Measurements from ENCODE around the gene RGL4. TPM values are rescaled to one million over a fixed set of nuclear protein-coding genes. Genes with fewer than 3 reads are reported as not detected.
A peak's percentile ranks its signal among the peaks of the same experiment; 100 is the strongest.

Gene RGL4
- total and polyA plus RNA-seq, 9 donors, result 0.20 to 0.31 TPM; not detected in 7

DNA sequence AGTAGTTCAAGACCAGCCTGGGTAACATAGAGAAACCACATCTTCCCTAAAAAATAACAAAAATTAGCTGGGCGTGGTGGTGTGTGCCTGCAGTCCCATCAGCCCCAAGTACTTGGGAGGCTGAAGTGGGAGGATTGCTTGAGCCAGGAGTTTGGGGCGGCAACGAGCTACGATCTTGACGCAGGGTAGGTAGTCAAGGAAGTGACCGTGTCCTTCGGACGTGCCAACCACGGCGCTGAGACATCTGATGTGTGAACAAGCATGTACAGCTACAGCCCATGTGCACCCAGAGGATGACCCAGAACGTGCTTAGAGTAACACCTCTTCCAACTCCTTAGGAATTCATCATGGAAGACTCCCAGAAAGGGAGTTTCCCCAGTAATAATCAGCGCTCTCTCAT, 21.4 kb downstream of the RGL4 start:
- Histone ChIP-seq H3K36me3 (no peaks in the 10 kb centered on the region), H3K4me3 (no peak overlapping the region), H3K4me1 (ENCODE audit: insufficient read depth) (peaks cover 3% of the 10 kb centered on the region), H3K27me3 (no peaks in the 10 kb centered on the region), H3K9me3 (no peaks in the 10 kb centered on the region), H3K27ac (no peak overlapping the region)
- DNase-seq, result no peak
- TF ChIP-seq EP300 (IDR thresholded peaks at IDR 0.05), result no peak
- TF ChIP-seq CTCF (IDR thresholded peaks at IDR 0.05), result no peak
- TF ChIP-seq POLR2A (IDR thresholded peaks at IDR 0.05), result no peak
- intact Hi-C loops (cut with DNase I), result loop anchor here in 1 of 4 donors (5.0 kb wide), 1 partner anchor 50 kb away; the partner anchor contains the start of gene C22orf15
- 90% methylated on average over 12 of the region's 12 CpGs for WGBS, 3 donors

DNA sequence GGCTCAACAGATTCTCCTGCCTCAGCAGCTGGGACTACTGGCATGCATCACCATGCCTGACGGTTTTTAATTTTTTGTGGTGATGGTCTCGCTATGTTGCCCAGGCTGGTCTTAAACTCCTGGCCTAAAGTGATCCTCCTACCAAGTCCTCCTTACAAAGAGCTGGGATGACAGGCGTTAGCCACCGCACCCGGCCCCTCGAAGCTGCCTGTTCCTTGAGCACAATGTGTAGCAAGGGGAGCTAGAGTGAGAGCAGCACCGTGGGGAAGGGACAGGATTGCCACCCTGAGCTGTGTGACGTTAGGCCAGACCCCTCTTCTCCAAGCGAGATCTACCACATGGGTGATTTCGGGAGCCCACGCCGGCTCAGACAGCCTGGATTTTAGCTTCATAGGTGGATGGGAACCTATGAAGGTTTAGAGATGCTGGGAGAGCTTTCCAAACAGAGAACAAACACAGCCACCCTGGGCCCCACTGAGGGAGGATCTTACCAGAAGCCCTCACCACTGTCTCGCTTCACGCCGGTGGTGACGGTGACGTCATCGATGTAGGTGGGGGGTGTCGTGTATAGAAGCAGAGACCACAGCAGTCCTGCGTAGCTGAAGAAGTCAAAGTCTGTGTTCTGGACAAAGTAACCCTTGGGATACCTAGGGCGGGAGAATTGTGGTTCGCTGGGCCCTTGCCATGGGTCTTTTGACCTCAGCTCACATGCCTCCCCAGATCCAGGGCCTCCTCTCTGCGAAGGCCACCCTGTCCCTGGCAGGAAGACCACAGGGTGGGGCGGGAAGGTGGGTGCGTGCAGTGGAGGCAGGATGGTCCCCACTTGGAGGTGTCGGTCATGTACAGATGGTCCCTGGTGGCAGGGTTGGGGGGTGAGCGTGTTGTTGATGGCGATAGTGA, 23.1 kb downstream of the RGL4 start:
- H3K36me3 ChIP-seq, result no peaks in the 10 kb centered on the region
- 91 to 93% (median 92%) methylated on average over 28 of the region's 28 CpGs for WGBS, 3 donors
- intact Hi-C loops (cut with DNase I), result loop anchor here in 1 of 4 donors (5.0 kb wide), 1 partner anchor 48 kb away; the partner anchor contains the start of gene C22orf15
- peaks cover 5% of the 10 kb centered on the region for H3K4me1 ChIP-seq (ENCODE audit: insufficient read depth)
- TF ChIP-seq POLR2A (IDR thresholded peaks at IDR 0.05) (no peak), EP300 (IDR thresholded peaks at IDR 0.05) (no peak), CTCF (IDR thresholded peaks at IDR 0.05) (no peak)
- no peak overlapping the region for H3K27ac ChIP-seq
- no peak overlapping the region for H3K4me3 ChIP-seq
- DNase-seq, result no peak
- H3K9me3 ChIP-seq, result no peaks in the 10 kb centered on the region
- H3K27me3 ChIP-seq, result no peaks in the 10 kb centered on the region

DNA sequence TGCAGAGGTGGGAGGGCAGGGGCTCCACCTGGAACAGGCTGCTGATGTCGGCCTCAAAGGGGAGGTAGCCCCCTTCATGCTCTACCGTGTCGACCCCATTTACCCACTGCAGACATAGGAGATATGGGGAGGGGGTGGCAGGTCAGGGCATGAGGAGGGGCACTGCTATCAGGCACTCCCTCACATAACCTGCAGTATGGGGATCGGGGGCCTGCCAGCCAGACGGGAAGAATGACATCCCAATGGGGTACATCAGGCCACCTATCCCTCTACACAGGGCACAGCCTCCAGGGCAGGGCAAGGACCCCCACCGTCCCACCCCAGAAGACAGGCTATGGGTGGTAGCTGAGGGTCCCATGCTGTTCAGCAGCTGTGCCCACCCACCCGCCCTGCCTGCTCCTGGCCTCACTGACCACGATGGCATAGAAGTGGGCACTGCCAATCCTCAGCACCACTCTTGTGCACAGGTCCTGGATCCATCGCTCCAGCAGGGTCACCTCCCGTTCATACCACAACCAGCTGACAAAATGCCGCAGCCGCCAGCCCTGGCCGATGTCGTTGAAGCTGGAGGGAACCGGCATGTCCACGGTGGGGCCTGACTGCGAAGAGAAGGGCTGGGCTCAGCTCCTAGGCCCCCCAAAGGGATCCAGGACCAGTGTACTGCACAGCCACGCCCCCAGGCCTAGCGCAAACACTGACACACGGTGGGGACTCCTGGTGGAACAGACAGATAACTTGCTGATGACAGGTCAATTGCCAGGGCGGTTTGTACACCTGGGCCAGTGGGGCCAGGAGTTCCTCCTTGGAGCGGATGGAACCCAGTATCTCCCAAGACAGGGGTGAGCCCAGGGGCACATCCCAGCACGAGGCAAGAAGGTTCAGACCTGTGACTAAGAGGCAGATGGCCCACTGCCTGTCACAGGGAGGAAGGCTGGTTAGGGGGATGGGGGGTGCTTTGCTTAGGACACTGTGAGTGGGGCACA, 24.1 kb downstream of the RGL4 start:
- Histone ChIP-seq H3K27me3 (no peaks in the 10 kb centered on the region), H3K36me3 (no peaks in the 10 kb centered on the region), H3K27ac (no peak overlapping the region), H3K4me3 (no peak overlapping the region), H3K9me3 (no peaks in the 10 kb centered on the region), H3K4me1 (ENCODE audit: insufficient read depth) (peaks cover 5% of the 10 kb centered on the region)
- TF ChIP-seq EP300 (IDR thresholded peaks at IDR 0.05), result no peak
- TF ChIP-seq CTCF (IDR thresholded peaks at IDR 0.05), result no peak
- no peak for TF ChIP-seq POLR2A (IDR thresholded peaks at IDR 0.05)
- intact Hi-C loops (cut with DNase I), result loop anchor here in 1 of 4 donors (5.0 kb wide), 1 partner anchor 47 kb away; the partner anchor contains the start of gene C22orf15
- DNase-seq, result no peak
- 80 to 84% (median 83%) methylated on average over 23 of the region's 23 CpGs for WGBS, 3 donors

DNA sequence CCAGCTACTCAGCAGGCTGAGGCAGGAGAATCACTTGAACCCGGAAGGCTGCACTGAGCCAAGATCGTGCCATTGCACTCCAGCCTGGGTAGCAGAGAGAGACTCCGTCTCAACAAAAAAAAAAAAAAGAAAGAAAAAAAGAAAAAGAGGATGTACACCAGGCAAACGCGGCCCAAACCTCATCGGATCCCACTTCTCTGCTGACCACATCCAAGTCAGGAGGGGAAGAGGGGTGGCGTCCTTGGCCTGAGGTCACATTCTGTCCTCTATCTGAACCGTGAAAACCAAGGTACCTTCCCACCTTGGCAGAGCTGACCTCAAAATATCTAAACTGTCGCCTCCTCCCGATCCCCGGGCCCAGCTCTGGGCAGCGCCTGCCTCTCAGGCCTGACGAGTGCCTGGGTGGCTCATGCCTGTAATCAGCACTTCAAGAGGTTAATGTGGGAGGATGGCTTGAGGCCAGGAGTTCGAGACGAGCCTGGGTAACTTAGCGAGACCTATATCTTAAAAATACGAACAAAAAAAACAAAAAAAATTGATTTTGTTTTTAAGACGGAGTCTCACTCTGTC, 25.1 kb downstream of the RGL4 start:
- Histone ChIP-seq H3K27ac (peak overlapping the region; percentile 38 to 53), H3K9me3 (no peaks in the 10 kb centered on the region), H3K4me3 (peak overlapping the region; percentile 79), H3K36me3 (no peaks in the 10 kb centered on the region), H3K4me1 (ENCODE audit: insufficient read depth) (peaks cover 5% of the 10 kb centered on the region), H3K27me3 (no peaks in the 10 kb centered on the region)
- 38 to 53% (median 39%) methylated on average over 18 of the region's 18 CpGs for WGBS, 3 donors
- peak; percentile 21 to 52 (median 42) for DNase-seq
- intact Hi-C loops (cut with DNase I), result no loop called here
- TF ChIP-seq POLR2A (IDR thresholded peaks at IDR 0.05), result no peak
- TF ChIP-seq EP300 (IDR thresholded peaks at IDR 0.05), result no peak
- no peak for TF ChIP-seq CTCF (IDR thresholded peaks at IDR 0.05)

Measured in ovary (tissue), 9 donors.